Stimulated activated naive CD8-positive, alpha-beta T cell treated with anti-CD3 and anti-CD28 coated beads, Interleukin-15, amount 100 ng/mL, for 72 hours (primary cell): Measurements from ENCODE around the gene CFAP47.
"Not testable (repeated sequence)": the region's sequence is repeated elsewhere in the genome, so short reads cannot be mapped to it uniquely, and the experiment has no call there.

ENCODE experiments used
- ATAC-seq: fragments of 150-1000 bp; cut with Tn5 transposase; 2 replicates; pipeline ENCODE4 v1.10.0; 2021; ENCODE audit warnings: mild to moderate bottlenecking, moderate library complexity
- DNase-seq, 2 donors: peaks; one replicate each; pipeline ENCODE4 v3.0.0; 2021 to 2022
- H3K27ac Mint-ChIP-seq, 2 donors: one replicate each; pipeline ENCODE4 v1.8.0; 2022; ENCODE audit warnings: mild to moderate bottlenecking in 2 of 2, mixed read lengths in 2 of 2, moderate library complexity in 2 of 2
- H3K27me3 Mint-ChIP-seq: one replicate; pipeline ENCODE4 v1.8.0; 2022; ENCODE audit warnings: mixed read lengths
- H3K4me1 Mint-ChIP-seq: one replicate; pipeline ENCODE4 v1.8.0; 2022; ENCODE audit warnings: mild to moderate bottlenecking, mixed read lengths
- H3K4me3 Mint-ChIP-seq, 2 donors: one replicate each; pipeline ENCODE4 v1.8.0; 2022; ENCODE audit warnings: mild to moderate bottlenecking in 2 of 2, mixed read lengths in 2 of 2, moderate library complexity in 1 of 2
- H3K9me3 Mint-ChIP-seq, 2 donors: one replicate each; pipeline ENCODE4 v1.8.0; 2022; ENCODE audit warnings: mixed read lengths in 2 of 2

CFAP47 gene

DNA sequence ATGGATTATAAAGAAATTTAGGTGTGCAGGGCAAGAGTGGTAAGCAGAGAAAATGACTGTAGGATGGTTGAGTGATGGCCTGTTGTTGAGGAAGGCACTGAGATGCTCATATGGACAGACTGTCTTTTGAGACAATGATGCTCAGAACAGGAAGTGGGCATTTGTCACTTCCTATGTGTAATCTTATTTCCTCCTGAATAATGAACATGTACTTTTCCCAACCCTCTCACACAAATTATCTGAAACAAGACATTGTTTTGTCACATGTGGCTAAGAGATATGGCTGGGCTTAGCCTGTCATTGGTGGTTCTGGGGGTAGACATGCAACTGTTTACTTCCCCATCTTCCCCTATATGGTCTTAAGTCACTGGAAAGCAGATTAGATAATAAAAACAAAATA lies 240.5 kb downstream of the CFAP47 start:
- no peak for ATAC-seq
- no peak overlapping the region for H3K4me3 Mint-ChIP-seq
- H3K4me1 Mint-ChIP-seq, result no peaks in the 10 kb centered on the region
- DNase-seq, result no peak
- no peaks in the 10 kb centered on the region for H3K27me3 Mint-ChIP-seq
- no peak overlapping the region for H3K27ac Mint-ChIP-seq
- H3K9me3 Mint-ChIP-seq, result no peaks in the 10 kb centered on the region

DNA sequence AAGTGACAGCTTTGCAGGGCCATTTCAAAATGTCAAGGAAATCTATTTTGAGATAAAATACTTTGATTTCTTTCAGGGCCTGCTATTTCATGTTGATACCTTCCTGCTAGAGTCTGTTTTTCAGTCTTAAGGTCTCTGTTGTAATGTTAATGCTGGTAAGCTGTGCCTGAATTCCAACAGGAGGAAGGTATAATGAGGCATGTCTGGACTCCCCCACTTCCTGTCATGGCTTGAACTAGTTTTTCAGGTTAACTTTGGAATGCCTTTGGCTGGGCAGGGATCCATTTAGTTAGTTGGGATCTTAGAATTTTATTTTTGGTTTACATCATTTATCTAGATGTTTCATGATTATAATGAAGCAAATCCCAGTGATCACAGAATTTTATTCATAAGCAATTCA lies 279.0 kb downstream of the CFAP47 start:
- ATAC-seq (no peak), DNase-seq (no peak)
- no peak overlapping the region for H3K27ac Mint-ChIP-seq
- no peaks in the 10 kb centered on the region for H3K9me3 Mint-ChIP-seq
- H3K4me3 Mint-ChIP-seq, result no peak overlapping the region
- H3K27me3 Mint-ChIP-seq, result no peaks in the 10 kb centered on the region
- no peaks in the 10 kb centered on the region for H3K4me1 Mint-ChIP-seq

DNA sequence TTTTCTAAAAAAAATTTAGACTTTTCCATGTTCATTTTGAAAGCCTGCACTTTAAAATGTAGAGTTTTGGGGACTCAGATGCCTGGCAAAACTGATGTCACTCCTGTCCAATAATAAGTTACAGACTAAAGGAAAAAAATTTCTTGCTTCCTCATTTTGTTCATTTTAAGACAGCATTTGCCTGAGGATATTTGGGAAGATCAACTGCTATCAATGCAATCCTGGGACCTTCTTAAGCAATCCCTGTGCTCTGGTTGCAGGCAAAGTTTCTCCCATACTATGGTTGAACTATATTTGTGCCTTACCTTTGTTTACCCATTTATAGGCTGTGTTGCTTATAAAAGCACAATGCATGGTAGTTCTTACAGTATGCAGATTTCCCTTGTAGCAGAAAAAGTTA lies 280.4 kb downstream of the CFAP47 start:
- H3K4me1 Mint-ChIP-seq, result no peaks in the 10 kb centered on the region
- H3K27me3 Mint-ChIP-seq, result no peaks in the 10 kb centered on the region
- no peaks in the 10 kb centered on the region for H3K9me3 Mint-ChIP-seq
- H3K4me3 Mint-ChIP-seq, result no peak overlapping the region
- no peak for ATAC-seq
- no peak for DNase-seq
- no peak overlapping the region for H3K27ac Mint-ChIP-seq

DNA sequence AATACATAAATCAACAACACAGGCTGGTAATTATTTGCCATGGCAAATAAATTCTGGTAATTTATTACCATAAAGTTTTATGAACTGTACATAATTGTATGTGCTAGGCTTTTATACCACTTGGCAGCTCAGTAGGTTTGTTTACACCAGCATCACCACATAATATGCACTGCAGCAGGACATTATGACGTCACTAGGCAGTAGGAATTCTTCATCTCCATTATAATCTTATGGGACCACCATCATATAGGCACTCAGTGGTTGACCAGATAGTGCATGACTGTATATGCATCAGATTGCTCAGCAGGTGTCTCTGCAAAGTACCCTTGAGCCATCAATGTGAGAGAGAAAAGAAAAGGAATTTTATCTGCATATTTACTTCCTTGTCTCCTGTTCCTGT lies 295.4 kb downstream of the CFAP47 start:
- DNase-seq (no peak), ATAC-seq (no peak)
- no peak overlapping the region for H3K27ac Mint-ChIP-seq
- peaks cover 0 to 7% of the 10 kb centered on the region in 2 donors for H3K9me3 Mint-ChIP-seq
- no peak overlapping the region for H3K4me3 Mint-ChIP-seq
- no peaks in the 10 kb centered on the region for H3K4me1 Mint-ChIP-seq
- H3K27me3 Mint-ChIP-seq, result no peaks in the 10 kb centered on the region

DNA sequence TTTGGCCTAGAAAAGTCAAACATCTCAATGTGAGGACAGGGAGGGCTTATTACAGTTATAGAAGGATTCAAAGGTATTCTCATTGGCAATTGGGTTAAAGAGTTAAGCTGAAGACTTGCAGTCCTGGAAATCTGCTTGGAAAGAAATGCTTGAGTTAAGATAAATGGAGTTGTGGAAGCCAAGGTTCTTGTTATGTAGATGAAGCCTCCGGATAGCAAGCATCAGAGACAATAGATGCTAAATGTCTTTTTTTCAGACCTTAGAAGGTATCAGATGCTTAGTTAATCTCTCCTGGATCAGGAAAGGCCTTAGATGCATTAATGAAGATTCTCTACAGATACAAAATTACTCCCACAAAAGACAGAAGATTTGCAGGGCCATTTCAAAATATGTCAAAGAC lies 299.3 kb downstream of the CFAP47 start:
- DNase-seq, result no peak

DNA sequence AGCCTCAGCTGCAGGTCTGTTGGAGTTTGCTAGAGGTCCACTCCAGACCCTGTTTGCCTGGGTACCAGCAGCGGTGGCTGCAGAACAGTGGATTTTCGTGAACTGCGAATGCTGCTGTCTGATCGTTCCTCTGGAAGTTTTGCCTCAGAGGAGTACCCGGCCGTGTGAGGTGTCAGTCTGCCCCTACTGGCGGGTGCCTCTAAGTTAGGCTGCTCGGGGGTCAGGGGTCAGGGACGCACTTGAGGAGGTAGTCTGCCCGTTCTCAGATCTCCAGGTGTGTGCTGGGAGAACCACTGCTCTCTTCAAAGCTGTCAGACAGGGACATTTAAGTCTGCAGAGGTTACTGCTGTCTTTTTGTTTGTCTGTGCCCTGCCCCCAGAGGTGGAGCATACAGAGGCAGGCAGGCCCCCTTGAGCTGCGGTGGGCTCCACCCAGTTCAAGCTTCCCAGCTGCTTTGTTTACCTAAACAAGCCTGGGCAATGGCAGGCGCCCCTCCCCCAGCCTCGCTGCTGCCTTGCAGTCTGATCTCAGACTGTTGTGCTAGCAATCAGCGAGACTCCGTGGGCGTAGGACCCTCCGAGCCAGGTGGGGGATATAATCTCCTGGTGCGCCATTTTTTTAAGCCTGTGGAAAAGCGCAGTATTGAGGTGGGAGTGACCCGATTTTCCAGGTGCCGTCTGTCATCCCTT lies 315.4 kb downstream of the CFAP47 start:
- H3K27ac Mint-ChIP-seq, H3K4me3 Mint-ChIP-seq, H3K9me3 Mint-ChIP-seq, H3K27me3 Mint-ChIP-seq, H3K4me1 Mint-ChIP-seq, DNase-seq, ATAC-seq: not testable (repeated sequence)

More for the DNA sequence above, 299.3 kb downstream of the CFAP47 start:
- H3K4me3 Mint-ChIP-seq, result no peak overlapping the region
- no peaks in the 10 kb centered on the region for H3K4me1 Mint-ChIP-seq
- H3K27me3 Mint-ChIP-seq, result no peaks in the 10 kb centered on the region
- no peak for ATAC-seq
- H3K27ac Mint-ChIP-seq, result no peak overlapping the region
- no peaks in the 10 kb centered on the region for H3K9me3 Mint-ChIP-seq

DNA sequence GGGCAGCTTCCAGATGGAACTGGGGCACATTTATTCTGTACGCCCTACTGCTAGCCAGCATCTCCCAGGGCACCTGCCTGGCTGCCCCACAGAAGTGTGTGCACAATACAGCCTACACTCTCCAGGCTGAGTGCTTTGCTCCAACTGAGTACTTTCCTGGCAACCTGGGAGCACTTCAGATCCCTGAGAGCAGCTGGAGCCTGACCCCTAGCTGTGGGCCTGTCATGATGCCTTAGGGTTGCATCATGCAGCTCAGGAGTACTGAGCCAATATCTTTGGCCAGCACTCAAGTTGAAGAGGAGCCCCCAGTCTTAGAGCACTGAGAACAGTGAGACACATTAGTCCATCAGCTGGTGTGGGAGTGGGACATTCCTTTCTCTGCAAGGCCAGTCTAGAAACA lies 321.9 kb downstream of the CFAP47 start:
- no peaks in the 10 kb centered on the region for H3K9me3 Mint-ChIP-seq
- DNase-seq, result no peak
- no peaks in the 10 kb centered on the region for H3K27me3 Mint-ChIP-seq
- no peak for ATAC-seq
- H3K27ac Mint-ChIP-seq, result no peak overlapping the region
- H3K4me1 Mint-ChIP-seq, result no peaks in the 10 kb centered on the region
- no peak overlapping the region for H3K4me3 Mint-ChIP-seq

DNA sequence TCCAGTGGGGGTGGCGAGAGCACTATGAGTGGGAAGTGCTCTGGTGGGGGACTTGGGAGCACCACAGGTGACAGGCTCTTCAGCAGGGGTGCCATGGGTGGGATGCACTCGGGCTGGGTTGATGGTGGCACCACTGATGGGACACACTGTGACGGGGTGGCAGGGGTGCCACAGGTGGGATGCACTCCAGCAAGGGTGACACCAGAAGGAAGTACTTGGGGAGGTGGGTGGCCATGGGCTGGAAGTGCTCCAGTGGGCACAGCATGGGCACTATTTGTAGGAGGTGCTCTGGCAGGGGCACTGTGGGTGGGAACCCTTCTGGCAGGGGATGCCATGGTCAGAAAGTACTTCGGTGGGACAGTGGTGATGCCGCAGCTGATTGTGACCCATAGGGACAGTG lies 346.6 kb downstream of the CFAP47 start:
- no peak for DNase-seq
- peak overlapping the region in 1 of 2 donors; percentile 91 for H3K27ac Mint-ChIP-seq
- H3K4me1 Mint-ChIP-seq, result no peaks in the 10 kb centered on the region
- ATAC-seq, result no peak
- H3K9me3 Mint-ChIP-seq, result peaks cover 0 to 6% of the 10 kb centered on the region in 2 donors
- no peaks in the 10 kb centered on the region for H3K27me3 Mint-ChIP-seq
- no peak overlapping the region for H3K4me3 Mint-ChIP-seq

DNA sequence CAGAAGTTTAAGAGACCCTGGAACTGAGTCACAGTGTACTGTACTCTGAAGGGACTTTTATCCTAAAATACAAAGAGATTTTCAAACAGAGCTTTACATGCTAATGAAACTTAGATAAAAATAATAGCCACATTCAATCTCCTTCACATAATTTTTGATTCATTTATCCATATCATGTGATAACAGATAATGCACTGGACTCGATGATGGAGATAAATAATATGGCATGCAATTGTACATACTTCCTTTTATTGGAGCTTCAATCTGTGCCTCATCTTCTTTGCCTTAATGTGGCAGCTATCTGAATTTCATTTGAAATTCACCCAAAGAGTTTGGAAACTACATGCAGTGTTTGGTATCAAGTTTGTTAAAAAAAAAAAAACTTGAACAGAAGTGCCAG lies 390.6 kb downstream of the CFAP47 start:
- no peak overlapping the region for H3K27ac Mint-ChIP-seq
- DNase-seq, result no peak
- H3K27me3 Mint-ChIP-seq, result no peaks in the 10 kb centered on the region
- no peak overlapping the region for H3K4me3 Mint-ChIP-seq
- H3K9me3 Mint-ChIP-seq, result no peaks in the 10 kb centered on the region
- ATAC-seq, result no peak
- no peaks in the 10 kb centered on the region for H3K4me1 Mint-ChIP-seq

DNA sequence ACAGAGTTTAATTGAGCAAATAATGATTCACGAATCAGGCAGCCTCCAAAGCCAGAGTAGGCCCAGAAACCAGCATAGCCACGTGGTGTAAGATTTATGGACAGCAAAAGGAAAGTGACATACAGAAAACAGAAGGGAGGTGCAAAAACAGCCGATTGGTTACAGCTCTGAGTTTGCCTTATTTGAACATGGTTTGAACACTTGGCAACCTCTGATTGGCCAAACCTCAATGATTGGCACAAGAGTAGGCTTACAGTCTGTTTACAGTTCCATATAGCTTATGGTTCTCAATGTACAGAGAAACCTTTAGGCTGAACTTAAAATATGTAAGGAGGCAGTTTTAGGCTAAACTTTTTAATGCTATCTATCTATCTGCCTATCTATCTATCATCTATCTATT lies 394.8 kb downstream of the CFAP47 start:
- ATAC-seq, result no peak
- Mint-ChIP-seq H3K27ac (no peak overlapping the region), H3K4me3 (no peak overlapping the region), H3K4me1 (no peaks in the 10 kb centered on the region), H3K27me3 (no peaks in the 10 kb centered on the region), H3K9me3 (no peaks in the 10 kb centered on the region)
- no peak for DNase-seq

DNA sequence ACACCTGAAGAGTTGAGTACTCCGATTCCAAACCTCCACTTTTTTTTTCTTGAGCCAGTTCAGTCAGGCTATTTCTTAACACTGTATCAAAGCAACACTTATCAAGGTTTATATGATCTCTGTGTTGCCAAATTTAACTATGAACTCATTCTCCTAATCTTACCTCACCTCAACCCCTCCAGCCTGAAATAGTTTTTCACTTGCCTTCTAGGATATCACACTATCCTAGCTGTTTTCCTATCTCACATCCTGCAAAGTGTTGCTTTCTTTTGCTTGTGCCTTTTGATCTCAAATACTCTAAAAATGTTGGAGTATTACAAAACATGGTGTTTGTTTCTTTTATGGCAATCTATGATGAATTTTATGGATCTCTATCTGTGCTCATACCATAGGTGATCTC lies 415.0 kb downstream of the CFAP47 start:
- H3K4me1 Mint-ChIP-seq, result no peaks in the 10 kb centered on the region
- H3K27me3 Mint-ChIP-seq, result no peaks in the 10 kb centered on the region
- peaks cover 0 to 4% of the 10 kb centered on the region in 2 donors for H3K9me3 Mint-ChIP-seq
- H3K4me3 Mint-ChIP-seq, result no peak overlapping the region
- ATAC-seq (no peak), DNase-seq (no peak)
- H3K27ac Mint-ChIP-seq, result no peak overlapping the region

DNA sequence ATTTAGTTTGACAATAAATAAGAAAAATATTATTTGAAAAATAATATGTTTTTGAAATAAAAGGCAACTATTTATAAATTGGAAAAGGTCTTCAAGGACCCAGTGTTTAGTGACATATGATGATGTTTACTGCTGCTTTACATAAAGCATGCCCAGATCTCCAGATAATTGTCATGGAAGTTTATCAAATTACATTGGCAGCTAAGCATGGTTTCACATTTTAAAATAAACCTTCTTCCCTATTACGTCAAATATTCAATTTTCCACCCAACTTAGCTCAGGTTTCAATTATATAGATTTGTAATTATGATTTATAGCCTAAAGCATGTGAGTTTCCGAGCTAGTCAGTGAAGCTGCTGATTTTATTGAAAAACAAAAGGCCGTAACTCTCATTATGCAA lies 417.2 kb downstream of the CFAP47 start:
- DNase-seq (no peak), ATAC-seq (no peak)
- Mint-ChIP-seq H3K9me3 (peaks cover 0 to 4% of the 10 kb centered on the region in 2 donors), H3K4me3 (no peak overlapping the region), H3K4me1 (no peaks in the 10 kb centered on the region), H3K27me3 (no peaks in the 10 kb centered on the region), H3K27ac (no peak overlapping the region)

DNA sequence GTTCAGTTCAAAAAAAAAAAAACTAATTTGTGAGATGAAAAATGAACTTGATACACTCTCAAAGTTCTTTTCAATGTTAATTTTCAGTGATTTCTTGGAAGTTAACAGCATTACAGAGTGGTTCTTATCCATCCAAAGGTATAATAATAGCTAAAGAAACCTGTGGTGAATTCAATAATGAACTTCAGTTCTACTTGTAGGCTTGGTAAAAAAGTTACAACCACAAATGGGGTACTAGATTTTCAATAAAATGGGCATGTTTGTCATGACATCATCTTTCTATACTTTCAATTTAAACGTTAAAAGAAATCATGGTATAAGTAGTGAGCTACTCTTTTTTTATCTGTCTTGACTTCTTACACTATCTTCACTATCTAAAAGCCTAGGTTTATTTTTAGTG lies 424.8 kb downstream of the CFAP47 start:
- no peaks in the 10 kb centered on the region for H3K27me3 Mint-ChIP-seq
- H3K9me3 Mint-ChIP-seq, result no peaks in the 10 kb centered on the region
- no peak overlapping the region for H3K27ac Mint-ChIP-seq
- H3K4me3 Mint-ChIP-seq, result no peak overlapping the region
- H3K4me1 Mint-ChIP-seq, result no peaks in the 10 kb centered on the region
- no peak for DNase-seq
- ATAC-seq, result no peak

DNA sequence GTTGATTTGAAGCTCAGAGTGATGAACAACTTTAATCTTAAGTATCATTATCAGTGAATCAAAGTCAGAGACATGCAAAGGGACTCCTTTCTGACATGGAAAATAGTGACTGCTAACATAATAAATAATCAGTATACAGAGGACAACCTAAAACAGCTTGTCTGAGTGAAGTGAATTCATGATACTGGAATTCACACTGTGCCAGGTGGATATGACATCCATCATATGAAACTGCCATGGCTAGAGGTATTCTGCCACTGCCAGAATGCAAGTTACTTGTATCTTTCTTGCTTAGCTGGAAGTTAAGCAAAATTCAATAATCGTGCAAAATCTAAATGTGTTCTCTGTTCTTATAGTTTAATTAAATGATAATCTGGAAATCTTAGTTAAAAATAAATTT lies 429.0 kb downstream of the CFAP47 start:
- Mint-ChIP-seq H3K4me1 (no peaks in the 10 kb centered on the region), H3K4me3 (no peak overlapping the region), H3K9me3 (no peaks in the 10 kb centered on the region), H3K27ac (no peak overlapping the region), H3K27me3 (no peaks in the 10 kb centered on the region)
- ATAC-seq (no peak), DNase-seq (no peak)

DNA sequence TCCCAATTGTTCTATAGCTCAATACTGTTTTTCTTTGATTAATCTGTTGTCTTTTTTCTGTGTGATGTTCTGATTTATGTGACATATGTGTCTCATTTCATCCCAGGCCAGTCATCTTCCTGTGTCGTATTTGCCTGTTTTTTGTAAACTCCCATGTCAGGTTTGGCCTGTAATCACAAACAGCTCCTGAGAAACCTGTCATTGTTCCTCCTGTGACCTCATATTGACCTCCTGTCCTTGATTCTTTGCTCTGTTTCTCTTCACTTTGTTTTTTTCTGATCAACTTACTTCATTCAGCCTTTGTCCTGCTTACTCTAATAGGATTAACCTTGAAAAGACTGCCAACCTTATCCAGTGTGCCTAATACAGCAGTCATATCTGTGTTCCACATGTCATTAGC lies 438.3 kb downstream of the CFAP47 start:
- ATAC-seq (no peak), DNase-seq (no peak)
- no peaks in the 10 kb centered on the region for H3K4me1 Mint-ChIP-seq
- no peak overlapping the region for H3K27ac Mint-ChIP-seq
- H3K27me3 Mint-ChIP-seq, result no peaks in the 10 kb centered on the region
- peaks cover 0 to 7% of the 10 kb centered on the region in 2 donors for H3K9me3 Mint-ChIP-seq
- no peak overlapping the region for H3K4me3 Mint-ChIP-seq

DNA sequence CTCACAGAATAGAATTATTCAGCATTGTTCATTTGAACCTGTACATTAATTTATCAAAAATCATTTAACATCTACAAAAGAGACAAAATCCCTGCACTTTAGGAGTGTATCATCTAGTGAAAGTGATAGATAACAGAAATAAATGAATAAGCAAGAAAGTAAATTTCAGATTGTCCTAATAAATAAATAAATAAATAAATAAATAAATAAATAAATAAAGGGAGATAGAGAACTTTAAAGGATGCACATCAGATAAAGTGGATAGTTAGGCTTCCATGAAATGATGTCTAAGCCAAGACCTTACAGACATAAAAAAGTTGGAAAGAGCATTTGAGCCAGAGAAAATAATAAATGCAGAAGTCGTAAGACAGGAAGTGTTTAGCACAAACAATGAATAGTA lies 444.7 kb downstream of the CFAP47 start:
- ATAC-seq (no peak), DNase-seq (no peak)
- no peak overlapping the region for H3K4me3 Mint-ChIP-seq
- no peaks in the 10 kb centered on the region for H3K4me1 Mint-ChIP-seq
- no peaks in the 10 kb centered on the region for H3K27me3 Mint-ChIP-seq
- H3K27ac Mint-ChIP-seq, result no peak overlapping the region
- no peaks in the 10 kb centered on the region for H3K9me3 Mint-ChIP-seq

DNA sequence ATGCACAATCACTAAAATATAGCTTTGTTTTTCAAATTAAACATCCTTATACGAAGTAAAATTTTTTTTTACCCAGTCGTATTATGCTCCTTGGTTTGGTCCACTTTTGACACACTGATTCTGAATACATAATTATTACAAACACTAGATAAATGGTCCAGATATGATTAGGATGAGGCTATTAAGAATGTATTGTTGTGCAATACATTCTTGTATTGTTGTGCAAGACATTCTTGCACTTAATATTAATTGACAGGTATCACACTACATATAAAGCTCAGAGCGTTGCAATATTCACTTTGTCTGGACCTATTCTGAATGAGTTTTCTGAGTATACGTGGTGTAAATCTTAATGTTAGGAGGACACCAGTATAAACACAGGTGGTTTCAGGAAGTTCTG lies 464.0 kb downstream of the CFAP47 start:
- ATAC-seq, result no peak
- no peaks in the 10 kb centered on the region for H3K4me1 Mint-ChIP-seq
- no peaks in the 10 kb centered on the region for H3K9me3 Mint-ChIP-seq
- no peak overlapping the region for H3K27ac Mint-ChIP-seq
- no peaks in the 10 kb centered on the region for H3K27me3 Mint-ChIP-seq
- no peak for DNase-seq
- no peak overlapping the region for H3K4me3 Mint-ChIP-seq
